Measurements from ENCODE around the gene SIK3.

DNA sequence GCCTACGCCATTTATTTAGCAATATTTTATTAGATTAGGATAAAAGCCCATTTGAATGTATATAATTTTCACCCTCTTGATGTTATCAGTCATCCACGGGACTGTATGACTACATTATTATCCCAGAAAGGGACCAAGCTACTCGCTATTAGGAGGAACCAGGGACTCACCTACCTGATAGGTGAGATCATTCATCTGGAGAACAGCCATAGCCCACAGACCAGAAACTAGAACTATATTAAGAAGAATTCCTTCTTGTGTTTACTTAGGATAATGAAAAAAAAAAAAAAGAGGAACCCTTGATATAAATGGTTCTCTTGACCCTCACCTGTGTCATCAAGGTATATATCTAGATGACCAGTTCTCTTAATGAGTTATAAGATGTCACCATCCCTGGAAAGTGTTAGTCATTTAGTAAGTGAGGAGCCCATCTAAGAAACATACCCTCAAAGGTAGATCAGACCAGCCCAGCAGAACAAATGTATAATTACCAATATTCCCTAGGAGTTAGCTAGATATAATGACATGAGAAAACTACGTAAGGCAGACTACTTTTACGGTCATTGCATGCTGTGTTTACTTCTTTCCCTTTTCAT is 8.0 kb downstream of the SIK3 start:
- TF ChIP-seq, protein P1, sequence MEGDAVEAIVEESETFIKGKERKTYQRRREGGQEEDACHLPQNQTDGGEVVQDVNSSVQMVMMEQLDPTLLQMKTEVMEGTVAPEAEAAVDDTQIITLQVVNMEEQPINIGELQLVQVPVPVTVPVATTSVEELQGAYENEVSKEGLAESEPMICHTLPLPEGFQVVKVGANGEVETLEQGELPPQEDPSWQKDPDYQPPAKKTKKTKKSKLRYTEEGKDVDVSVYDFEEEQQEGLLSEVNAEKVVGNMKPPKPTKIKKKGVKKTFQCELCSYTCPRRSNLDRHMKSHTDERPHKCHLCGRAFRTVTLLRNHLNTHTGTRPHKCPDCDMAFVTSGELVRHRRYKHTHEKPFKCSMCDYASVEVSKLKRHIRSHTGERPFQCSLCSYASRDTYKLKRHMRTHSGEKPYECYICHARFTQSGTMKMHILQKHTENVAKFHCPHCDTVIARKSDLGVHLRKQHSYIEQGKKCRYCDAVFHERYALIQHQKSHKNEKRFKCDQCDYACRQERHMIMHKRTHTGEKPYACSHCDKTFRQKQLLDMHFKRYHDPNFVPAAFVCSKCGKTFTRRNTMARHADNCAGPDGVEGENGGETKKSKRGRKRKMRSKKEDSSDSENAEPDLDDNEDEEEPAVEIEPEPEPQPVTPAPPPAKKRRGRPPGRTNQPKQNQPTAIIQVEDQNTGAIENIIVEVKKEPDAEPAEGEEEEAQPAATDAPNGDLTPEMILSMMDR (IDR thresholded peaks at IDR 0.05; ENCODE audit: low read length), result no peak
- TF ChIP-seq EZH2phosphoT487 (IDR thresholded peaks at IDR 0.05; ENCODE audit: low read length), result no peak

Data from MM.1S (cell line).